ENCODE results near the gene ST3GAL3.

DNA sequence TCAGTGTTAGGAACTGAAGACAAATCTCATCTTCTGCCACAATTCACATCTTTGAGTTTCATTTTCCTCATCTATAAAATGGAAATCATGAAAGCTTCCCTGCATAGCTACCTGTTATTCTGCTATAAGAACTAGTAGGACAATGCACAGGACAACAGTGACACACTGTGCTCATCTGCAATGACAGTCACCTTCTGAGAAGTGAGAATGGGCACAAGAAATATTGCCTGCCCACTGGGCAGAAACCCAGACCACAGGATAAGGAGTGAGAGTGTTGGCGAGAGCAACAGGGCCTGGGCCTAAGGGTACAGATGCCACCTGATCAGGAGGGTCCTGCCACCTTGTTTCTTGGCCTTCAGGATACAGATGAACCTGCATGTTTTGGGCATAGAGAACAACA, 203.0 kb downstream of the ST3GAL3 start:
- no peak for TF ChIP-seq EP300 (IDR thresholded peaks at IDR 0.05)
- TF ChIP-seq CTCF (IDR thresholded peaks at IDR 0.05) = no peak
